RWPE2 (cell line): ENCODE data around the gene TUBB1.

Experiments used
- ATAC-seq: fragments of 200-7000 bp; cut with Tn5 transposase; 3 replicates; pipeline ENCODE4 v1.9.1; 2021; ENCODE audit warnings: low read depth
- DNase-seq: peaks from one replicate; pipeline ENCODE4 v3.0.0-alpha.2; 2020; ENCODE audit warnings: low spot score
- H3K27ac ChIP-seq: fragments of 450-650 bp; 2 replicates; pipeline ENCODE4 v1.5.1; 2017; ENCODE audit warnings: mild to moderate bottlenecking; ENCODE audit not compliant: poor library complexity, severe bottlenecking
- H3K27me3 ChIP-seq: fragments of 250-450 bp; sonication (Bioruptor Pico); 2 replicates; pipeline ENCODE4 v1.5.1; 2021; ENCODE audit warnings: mild to moderate bottlenecking, moderate library complexity; ENCODE audit not compliant: insufficient read depth, poor library complexity, severe bottlenecking
- H3K36me3 ChIP-seq: fragments of 250-450 bp; sonication (Bioruptor Pico); 2 replicates; pipeline ENCODE4 v1.5.1; 2020; ENCODE audit warnings: low read depth, mild to moderate bottlenecking, moderate library complexity
- H3K4me1 ChIP-seq: fragments of 250-450 bp; sonication (Bioruptor Pico); 2 replicates; pipeline ENCODE4 v1.5.1; 2021; ENCODE audit warnings: mild to moderate bottlenecking, moderate library complexity; ENCODE audit not compliant: insufficient read depth, poor library complexity, severe bottlenecking
- H3K4me3 ChIP-seq: fragments of 250-450 bp; sonication (Bioruptor Pico); 2 replicates; pipeline ENCODE4 v1.5.1; 2021; ENCODE audit warnings: mild to moderate bottlenecking, moderate library complexity; ENCODE audit not compliant: severe bottlenecking
- H3K9me3 ChIP-seq: fragments of 250-450 bp; sonication (Bioruptor Pico); 2 replicates; pipeline ENCODE4 v1.5.1; 2021; ENCODE audit warnings: mild to moderate bottlenecking, moderate library complexity; ENCODE audit not compliant: severe bottlenecking
- CTCF ChIP-seq: fragments of 450-650 bp; IDR thresholded peaks from one replicate; pipeline ENCODE4 v1.5.1; 2017; ENCODE audit warnings: mild to moderate bottlenecking, moderate library complexity; ENCODE audit not compliant: poor library complexity, severe bottlenecking

TUBB1 gene

GRCh38 chr20:59051666-59052185 lies 32.5 kb downstream of the TUBB1 start:
- H3K36me3 ChIP-seq = no peaks in the 10 kb centered on the region
- no peak overlapping the region for H3K4me3 ChIP-seq
- peaks cover 8% of the 10 kb centered on the region for H3K4me1 ChIP-seq
- no peak for ATAC-seq
- no peaks in the 10 kb centered on the region for H3K9me3 ChIP-seq
- peaks cover 4% of the 10 kb centered on the region for H3K27me3 ChIP-seq
- no peak for TF ChIP-seq CTCF
- no peak overlapping the region for H3K27ac ChIP-seq
- no peak for DNase-seq

GRCh38 chr20:59055302-59055701 lies 36.1 kb downstream of the TUBB1 start:
- Histone ChIP-seq H3K36me3 (no peaks in the 10 kb centered on the region), H3K27ac (no peak overlapping the region), H3K4me3 (no peak overlapping the region), H3K4me1 (no peaks in the 10 kb centered on the region), H3K27me3 (peaks cover 4% of the 10 kb centered on the region), H3K9me3 (no peaks in the 10 kb centered on the region)
- ATAC-seq (peak; percentile 75), DNase-seq (no peak)
- peak; percentile 97 for TF ChIP-seq CTCF

GRCh38 chr20:59062081-59062480 lies 42.9 kb downstream of the TUBB1 start:
- TF ChIP-seq CTCF = no peak
- DNase-seq (no peak), ATAC-seq (no peak)
- Histone ChIP-seq H3K27ac (no peak overlapping the region), H3K4me3 (no peak overlapping the region), H3K9me3 (no peaks in the 10 kb centered on the region), H3K27me3 (no peaks in the 10 kb centered on the region), H3K36me3 (no peaks in the 10 kb centered on the region), H3K4me1 (peaks cover 14% of the 10 kb centered on the region)

GRCh38 chr20:59063358-59064213 lies 44.4 kb downstream of the TUBB1 start:
- no peak for TF ChIP-seq CTCF
- no peaks in the 10 kb centered on the region for H3K27me3 ChIP-seq
- H3K4me1 ChIP-seq = peaks cover 14% of the 10 kb centered on the region
- H3K4me3 ChIP-seq = no peak overlapping the region
- peak; percentile 99 for ATAC-seq
- H3K9me3 ChIP-seq = no peaks in the 10 kb centered on the region
- H3K36me3 ChIP-seq = no peaks in the 10 kb centered on the region
- DNase-seq = peak; percentile 91
- peak overlapping the region; percentile 14 for H3K27ac ChIP-seq
